GM12878 (cell line): Measurements from ENCODE around the gene SLITRK6. TPM values are rescaled to one million over a fixed set of nuclear protein-coding genes. Genes with fewer than 3 reads are reported as not detected.

Source experiments
- ATAC-seq: fragments of 200-7000 bp; cut with Tn5 transposase; 3 replicates; pipeline ENCODE4 v1.9.1; 2020; ENCODE audit warnings: mild to moderate bottlenecking, moderate library complexity
- BruUV-seq: library from RNA; stranded (reverse); fragments of 400-500 nt; replicated peaks from 2 replicates; lab custom pipeline; 2021; lab: Mats Ljungman, UMichigan
- CTCF ChIA-PET: fragments of 300-600 bp; sonication (Branson Sonifier 250); formaldehyde crosslinking; extraction: SDS; loops from one replicate; lab custom pipeline; 2021; ENCODE audit warnings: inconsistent platforms; lab: Yijun Ruan, JAX
- POLR2A ChIA-PET: fragments of 350-600 bp; formaldehyde crosslinking; extraction: SDS; loops from one replicate; lab custom pipeline; 2021; ENCODE audit warnings: inconsistent platforms; lab: Charles Lee
- RAD21 ChIA-PET: fragments of 300-600 bp; sonication (Branson Sonifier 250); formaldehyde crosslinking; loops from one replicate; lab custom pipeline; 2023; ENCODE audit warnings: antibody characterized with exemption; ENCODE audit not compliant: unreplicated experiment; lab: Charles Lee
- SMC1A ChIA-PET: fragments of 300-600 bp; sonication (Branson Sonifier 250); formaldehyde crosslinking; loops from one replicate; lab custom pipeline; 2023; ENCODE audit not compliant: unreplicated experiment, uncharacterized antibody; lab: Charles Lee
- DNase-seq: peaks from one replicate; pipeline ENCODE4 v3.0.0-alpha.2; 2011; ENCODE audit warnings: low read depth, low spot score
- FAIRE-seq: peaks from 3 replicates; lab custom pipeline; 2011; peaks lifted over from hg19 to GRCh38; lab: Jason Lieb, UNC
- H2AFZ ChIP-seq: 2 replicates; pipeline ENCODE4 v1.6.0; 2011; ENCODE audit warnings: low read depth, low read length, control low read depth; ENCODE audit not compliant: control insufficient read depth
- H3K27ac ChIP-seq: 2 replicates; pipeline ENCODE4 v1.5.1; 2011; ENCODE audit warnings: control low read depth; ENCODE audit not compliant: control insufficient read depth, insufficient read depth
- H3K27me3 ChIP-seq, 2 experiments: replicated peaks in 1 of 2; 2 replicates each; pipeline versions ENCODE4 v1.6.0 to v1.6.1; 2011; ENCODE audit warnings: low read length in 1 of 2; ENCODE audit not compliant: control insufficient read depth in 2 of 2, insufficient read depth in 2 of 2
- H3K36me3 ChIP-seq, 2 experiments: 2 replicates each; pipeline ENCODE4 v1.5.1; 2011; ENCODE audit warnings: low read length in 1 of 2; ENCODE audit not compliant: control insufficient read depth in 2 of 2, insufficient read depth in 2 of 2
- H3K4me1 ChIP-seq: 2 replicates; pipeline ENCODE4 v1.6.1; 2011; ENCODE audit warnings: mild to moderate bottlenecking, low read length, moderate library complexity, mixed read lengths; ENCODE audit not compliant: control insufficient read depth, insufficient read depth
- H3K4me2 ChIP-seq: 2 replicates; pipeline ENCODE4 v1.6.0; 2011; ENCODE audit warnings: control low read depth; ENCODE audit not compliant: control insufficient read depth, insufficient read depth
- H3K4me3 ChIP-seq: fragments of 200-600 bp; sonication (generic); 2 replicates; pipeline ENCODE4 v1.5.1; 2016
- H3K79me2 ChIP-seq: 2 replicates; pipeline ENCODE4 v1.6.0; 2011; ENCODE audit warnings: low read length; ENCODE audit not compliant: control insufficient read depth, insufficient read depth
- H3K9ac ChIP-seq: 2 replicates; pipeline ENCODE4 v1.8.0; 2011; ENCODE audit warnings: low read length, control low read depth, mixed read lengths; ENCODE audit not compliant: control insufficient read depth, insufficient read depth
- H3K9me3 ChIP-seq: replicated peaks from 3 replicates; pipeline ENCODE4 v1.5.1; 2011; ENCODE audit warnings: mild to moderate bottlenecking, low read length; ENCODE audit not compliant: control insufficient read depth, insufficient read depth
- H4K20me1 ChIP-seq: 2 replicates; pipeline ENCODE4 v1.6.0; 2011; ENCODE audit not compliant: control insufficient read depth, insufficient read depth
- BRCA1 ChIP-seq: IDR thresholded peaks from 2 replicates; pipeline ENCODE4 v1.6.1; 2011; ENCODE audit warnings: low read depth, low read length, improper control_type of control experiment
- CREB1 ChIP-seq: IDR thresholded peaks from 2 replicates; pipeline ENCODE4 v1.6.1; 2012; ENCODE audit warnings: low read depth, mild to moderate bottlenecking, inconsistent platforms
- CREM ChIP-seq: IDR thresholded peaks from 2 replicates; pipeline ENCODE4 v1.6.1; 2014; ENCODE audit warnings: antibody characterized with exemption, low read depth
- E2F8 ChIP-seq: fragments of 450-650 bp; IDR thresholded peaks from 2 replicates; pipeline ENCODE4 v1.6.1; 2018; ENCODE audit warnings: mild to moderate bottlenecking, low read depth, moderate library complexity; ENCODE audit not compliant: partially characterized antibody
- FOXK2 ChIP-seq: fragments of 450-650 bp; IDR thresholded peaks from 2 replicates; pipeline ENCODE4 v1.6.1; 2017; ENCODE audit warnings: mild to moderate bottlenecking, moderate library complexity
- FOXM1 ChIP-seq: IDR thresholded peaks from 2 replicates; pipeline ENCODE4 v1.6.1; 2012; ENCODE audit warnings: low read depth, mild to moderate bottlenecking, inconsistent platforms, low read length, moderate library complexity
- GATAD2B ChIP-seq: fragments of 450-650 bp; conservative IDR thresholded peaks from 2 replicates; pipeline ENCODE4 v1.6.1; 2017; ENCODE audit warnings: low read depth, mild to moderate bottlenecking, moderate library complexity
- MYB ChIP-seq: fragments of 150-350 bp; IDR thresholded peaks from 2 replicates; pipeline ENCODE4 v1.6.1; 2014; ENCODE audit warnings: mild to moderate bottlenecking, low read depth, low read length, borderline replicate concordance
- MYC ChIP-seq: IDR thresholded peaks from 2 replicates; pipeline ENCODE4 v1.6.1; 2011; ENCODE audit warnings: mild to moderate bottlenecking, low read length, moderate library complexity, inconsistent platforms; ENCODE audit not compliant: insufficient read depth, insufficient replicate concordance, insufficient read length, severe bottlenecking
- NFYA ChIP-seq: IDR thresholded peaks from 2 replicates; pipeline ENCODE4 v1.6.1; 2011; ENCODE audit warnings: low read depth, mild to moderate bottlenecking, low read length, improper control_type of control experiment, borderline replicate concordance
- NFYB ChIP-seq: IDR thresholded peaks from 2 replicates; pipeline ENCODE4 v1.6.1; 2011; ENCODE audit warnings: low read depth, mild to moderate bottlenecking, low read length, improper control_type of control experiment, moderate library complexity; ENCODE audit not compliant: insufficient read depth
- SUZ12 ChIP-seq: fragments of 200-600 bp; sonication (generic); IDR thresholded peaks from one replicate; pipeline ENCODE4 v1.6.1; 2018; ENCODE audit warnings: antibody characterized with exemption, mild to moderate bottlenecking; ENCODE audit not compliant: unreplicated experiment
- ZNF207 ChIP-seq: fragments of 450-650 bp; IDR thresholded peaks from 2 replicates; pipeline ENCODE4 v1.6.1; 2014; ENCODE audit warnings: antibody characterized with exemption, mild to moderate bottlenecking, borderline replicate concordance
- ZZZ3 ChIP-seq: IDR thresholded peaks from 2 replicates; pipeline ENCODE4 v1.6.1; 2011; ENCODE audit warnings: low read depth; ENCODE audit not compliant: control insufficient read depth, insufficient read length
- WGBS: methylation state at CpG from one replicate; pipeline ENCODE4 v1.1.6; 2016; ENCODE audit warnings: low lambda C conversion rate; ENCODE audit not compliant: insufficient replicate concordance, insufficient coverage; ENCODE audit errors: missing lambda C conversion rate; 5-methylcytosine and 5-hydroxymethylcytosine counted together
- in situ Hi-C: fragments of 300-500 bp; cut with MboI; formaldehyde crosslinking; loops from 9 replicates; pipeline ENCODE4 v1.14.3; 2018; ENCODE audit warnings: mixed read lengths
- intact Hi-C: fragments of 100-400 bp; cut with micrococcal nuclease; formaldehyde crosslinking; loops from one replicate; pipeline ENCODE4 v1.14.2; 2022; ENCODE audit not compliant: unreplicated experiment
- polyA plus RNA-seq, 11 experiments: library from polyadenylated mRNA; depleted of rRNA in 4 of 11; unstranded in 6 of 11; stranded (reverse) in 5 of 11; fragments of >200 nt; fragmentation: Nextera tagmentation in 4 of 11; fragmentation: Illumina TruSeq in 1 of 11; extraction: Ambion mirVana in 4 of 11; extraction: Trizol in 1 of 11; gene quantifications; 1 replicate in 1 of 11; 2 replicates in 10 of 11; pipeline versions ENCODE4 v1.2.1 to v1.2.3, GENCODE V29; 2011 to 2016; ENCODE audit warnings: inconsistent platforms in 2 of 11, missing spikeins in 2 of 11, low read depth in 1 of 11
- total RNA-seq, 4 experiments: library from RNA; depleted of rRNA in 3 of 4; stranded (reverse); fragments of >200 nt in 3 of 4; fragmentation: Illumina TruSeq in 1 of 4; extraction: Trizol in 1 of 4; gene quantifications; 2 replicates each; pipeline versions ENCODE4 v1.2.1 to v1.2.3, GENCODE V29; 2013 to 2021

Gene SLITRK6
- total and polyA plus RNA-seq, 10 of the 15 experiments (the other 5 are each of a cell fraction or from before 2014, with no cell fraction given) = not detected

GRCh38 chr13:85771856-85772255 lies 27.4 kb downstream of the SLITRK6 start:
- Histone ChIP-seq H3K4me2 (no peak overlapping the region), H3K4me1 (no peaks in the 10 kb centered on the region), H3K9me3 (no peaks in the 10 kb centered on the region), H3K4me3 (no peak overlapping the region), H3K36me3 (no peaks in the 10 kb centered on the region), H3K27ac (no peak overlapping the region), H4K20me1 (no peaks in the 10 kb centered on the region), H3K27me3 (no peaks in the 10 kb centered on the region), H3K9ac (no peak overlapping the region), H3K79me2 (no peaks in the 10 kb centered on the region), H2AFZ (no peak overlapping the region)
- intact Hi-C loops = no loop called here
- in situ Hi-C loops = no loop called here
- POLR2A ChIA-PET = no interaction called here
- ATAC-seq (peak; percentile 73), DNase-seq (no peak), FAIRE-seq (no peak)
- SMC1A ChIA-PET = interaction anchor here (1.0 kb wide), 1 partner anchor 27 kb away, joined by 3 read pairs; the partner anchor contains the start of gene SLITRK6
- RAD21 ChIA-PET = no interaction called here
- WGBS = 0% methylated on average over 1 of the region's 1 CpG
- CTCF ChIA-PET = interaction anchor here (1.1 kb wide), 1 partner anchor 13 kb away, joined by 4 read pairs; no protein-coding TSS in a partner anchor
- no TSS peak for BruUV-seq
- TF ChIP-seq MYB (no peak), GATAD2B (no peak), NFYB (no peak), NFYA (no peak), SUZ12 (no peak), FOXM1 (no peak), CREM (no peak), E2F8 (no peak), FOXK2 (no peak), MYC (no peak), BRCA1 (no peak), ZZZ3 (no peak), CREB1 (no peak), ZNF207 (no peak)
